ENCODE data around the gene BANP. TPM values are rescaled to one million over a fixed set of nuclear protein-coding genes. Genes with fewer than 3 reads are reported as not detected.
"Not testable (repeated sequence)": the region's sequence is repeated elsewhere in the genome, so short reads cannot be mapped to it uniquely, and the experiment has no call there.

The BANP gene
- total RNA-seq, 6 experiments from 2014 or later: 15.6 to 19.0 (median 16.2) TPM

GRCh38 chr16:88087517-88087877 lies 136.3 kb downstream of the BANP start:
- DNase-seq: no peak
- TF ChIP-seq CTCF (IDR thresholded peaks at IDR 0.05): no peak
- Mint-ChIP-seq H3K4me1 (ENCODE audit: low read depth) (peaks cover 10% of the 10 kb centered on the region), H3K27ac (no peak overlapping the region), H3K4me3 (no peak overlapping the region), H3K9me3 (no peaks in the 10 kb centered on the region), H3K27me3 (ENCODE audit: insufficient read depth) (no peaks in the 10 kb centered on the region), H3K36me3 (ENCODE audit: low read depth) (no peaks in the 10 kb centered on the region)

DNA sequence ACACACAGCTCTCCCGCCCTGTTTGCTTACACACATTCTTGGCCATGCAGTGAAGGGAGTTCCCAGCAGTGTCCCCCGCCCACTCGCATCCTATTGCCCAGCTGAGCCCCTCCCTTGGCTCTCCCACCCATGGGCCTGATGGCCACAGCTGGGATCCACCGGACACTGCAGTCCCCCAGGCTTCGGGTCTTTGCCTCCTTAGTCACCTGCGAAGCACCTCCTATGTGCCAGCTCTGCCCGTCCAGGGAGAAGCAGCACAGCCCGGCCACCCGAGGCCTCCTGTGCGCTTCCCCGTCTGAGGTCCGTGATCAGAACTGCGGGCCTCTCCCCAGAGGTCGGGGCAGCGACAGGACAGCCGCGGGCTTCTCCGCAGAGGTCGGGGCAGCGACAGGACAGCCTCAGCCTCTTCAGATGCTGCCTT lies 136.9 kb downstream of the BANP start:
- Mint-ChIP-seq H3K4me3 (no peak overlapping the region), H3K9me3 (no peaks in the 10 kb centered on the region), H3K27ac (no peak overlapping the region), H3K36me3 (ENCODE audit: low read depth) (no peaks in the 10 kb centered on the region), H3K27me3 (ENCODE audit: insufficient read depth) (no peaks in the 10 kb centered on the region), H3K4me1 (ENCODE audit: low read depth) (peaks cover 10% of the 10 kb centered on the region)
- no peak for DNase-seq
- TF ChIP-seq CTCF (IDR thresholded peaks at IDR 0.05): no peak

GRCh38 chr16:88088611-88089010 lies 137.4 kb downstream of the BANP start:
- not testable (repeated sequence) for DNase-seq; H3K4me1 Mint-ChIP-seq (ENCODE audit: low read depth)

DNA sequence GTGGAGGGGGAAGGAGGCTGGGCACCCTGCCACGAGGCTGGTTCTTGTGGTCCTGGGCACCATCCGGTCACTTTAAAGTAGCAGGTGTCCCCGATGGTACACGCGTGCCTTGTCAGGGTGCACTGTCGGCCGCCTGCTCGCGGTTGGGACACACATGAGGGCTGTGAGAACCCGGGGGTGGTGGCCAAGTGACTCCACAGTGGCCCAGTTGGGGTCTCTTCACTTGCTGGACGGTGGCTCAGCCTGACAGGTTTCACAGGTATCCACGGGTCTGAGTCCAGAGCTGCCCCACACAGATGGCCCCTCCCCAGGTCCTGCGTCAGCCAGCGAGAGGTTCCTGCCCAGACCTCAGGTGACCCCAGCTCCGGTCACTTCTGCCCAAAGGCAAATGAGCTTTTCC lies 137.8 kb downstream of the BANP start:
- DNase-seq; H3K36me3 Mint-ChIP-seq (ENCODE audit: low read depth); H3K27ac Mint-ChIP-seq; H3K27me3 Mint-ChIP-seq (ENCODE audit: insufficient read depth); H3K4me1 Mint-ChIP-seq (ENCODE audit: low read depth); H3K4me3 Mint-ChIP-seq; H3K9me3 Mint-ChIP-seq: not testable (repeated sequence)

More at GRCh38 chr16:88088611-88089010, 137.4 kb downstream of the BANP start:
- not testable (repeated sequence) for H3K4me3 Mint-ChIP-seq; H3K36me3 Mint-ChIP-seq (ENCODE audit: low read depth); H3K9me3 Mint-ChIP-seq; H3K27me3 Mint-ChIP-seq (ENCODE audit: insufficient read depth); H3K27ac Mint-ChIP-seq

GRCh38 chr16:88089632-88090376 lies 138.6 kb downstream of the BANP start:
- not testable (repeated sequence) for H3K27me3 Mint-ChIP-seq (ENCODE audit: insufficient read depth); H3K4me3 Mint-ChIP-seq; H3K4me1 Mint-ChIP-seq (ENCODE audit: low read depth); H3K9me3 Mint-ChIP-seq; H3K27ac Mint-ChIP-seq; H3K36me3 Mint-ChIP-seq (ENCODE audit: low read depth)
- peak; percentile 13 for DNase-seq

DNA sequence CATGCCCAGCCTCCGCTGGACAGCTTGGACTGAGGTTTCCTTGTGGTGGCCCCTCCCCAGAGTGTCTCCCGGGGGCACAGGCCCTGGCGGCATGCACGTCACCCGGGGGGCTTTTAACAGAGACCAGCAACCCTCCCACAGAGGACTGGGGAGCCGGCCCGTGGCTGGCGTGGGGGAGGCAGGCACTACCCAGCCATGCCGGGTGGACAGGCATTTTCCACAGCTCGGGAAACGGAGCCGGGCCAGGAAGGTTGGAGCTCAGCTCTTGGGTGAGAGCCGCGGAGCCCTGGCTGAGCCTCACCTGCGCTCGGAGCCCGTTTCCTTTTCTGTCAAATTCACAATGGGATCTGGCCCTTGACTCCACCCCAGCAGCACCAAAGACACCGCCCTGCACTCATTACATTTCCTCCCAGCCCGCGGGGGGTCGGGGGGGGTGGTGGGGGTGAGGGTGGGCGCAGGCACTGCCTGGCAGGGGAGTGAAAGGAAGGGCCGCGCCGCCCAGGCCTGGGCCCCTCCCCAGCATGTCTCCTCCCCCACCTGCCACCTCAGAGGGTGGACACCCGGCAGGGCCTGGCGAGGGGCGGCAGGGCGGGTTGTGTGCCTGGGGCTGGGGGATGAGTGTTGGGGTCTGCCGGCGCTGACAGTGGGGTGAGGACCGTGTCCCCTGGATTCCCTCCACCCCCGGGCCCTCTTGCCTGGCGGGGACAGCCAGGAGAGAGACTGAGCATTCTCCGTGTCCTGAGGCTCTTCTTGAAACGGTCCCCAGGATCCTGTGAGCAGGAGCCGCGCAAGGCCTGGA lies 139.3 kb downstream of the BANP start:
- H3K27me3 Mint-ChIP-seq (ENCODE audit: insufficient read depth); H3K9me3 Mint-ChIP-seq; H3K4me1 Mint-ChIP-seq (ENCODE audit: low read depth); H3K36me3 Mint-ChIP-seq (ENCODE audit: low read depth); H3K27ac Mint-ChIP-seq; H3K4me3 Mint-ChIP-seq; DNase-seq: not testable (repeated sequence)

DNA sequence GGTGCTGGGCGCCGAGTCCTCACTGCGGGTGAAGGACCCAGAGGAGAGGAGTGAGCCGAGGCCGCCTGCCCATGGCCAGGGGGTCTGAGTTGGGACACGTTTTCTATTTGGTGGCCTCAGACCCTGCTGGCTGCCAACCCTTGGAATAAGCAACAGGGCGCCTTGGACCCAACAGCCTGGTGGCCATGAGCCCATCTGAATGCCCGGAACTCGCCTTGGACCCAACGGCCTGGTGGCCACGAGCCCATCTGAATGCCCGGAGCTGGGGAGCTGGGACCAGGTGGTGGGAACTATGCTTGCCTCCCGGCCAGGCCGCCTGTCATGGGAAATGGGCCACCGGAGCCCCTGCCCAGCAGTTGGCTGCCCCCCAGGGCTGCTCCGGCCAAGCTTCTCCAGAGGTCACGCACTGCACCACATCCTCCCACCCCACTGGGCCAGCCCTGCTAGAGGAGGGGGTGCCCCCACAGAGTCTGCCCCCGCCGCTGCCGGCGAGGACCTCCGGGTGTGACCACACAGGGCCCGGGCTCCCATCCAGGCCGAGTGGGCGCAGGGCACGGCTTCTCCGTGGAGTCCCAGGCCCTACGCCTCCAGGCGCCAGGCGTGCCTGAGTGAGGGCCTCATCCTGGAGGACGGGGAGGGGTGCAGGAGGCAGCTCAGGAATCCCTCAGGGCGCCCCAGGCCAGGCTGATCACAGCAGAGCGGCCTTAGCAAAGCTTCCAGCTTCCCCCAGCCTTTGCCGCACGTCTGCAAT lies 140.2 kb downstream of the BANP start:
- H3K27ac Mint-ChIP-seq; H3K27me3 Mint-ChIP-seq (ENCODE audit: insufficient read depth); H3K9me3 Mint-ChIP-seq; H3K36me3 Mint-ChIP-seq (ENCODE audit: low read depth); H3K4me1 Mint-ChIP-seq (ENCODE audit: low read depth); H3K4me3 Mint-ChIP-seq: not testable (repeated sequence)
- peak; percentile 5 for DNase-seq

GRCh38 chr16:88091972-88092302 lies 140.7 kb downstream of the BANP start:
- not testable (repeated sequence) for H3K4me1 Mint-ChIP-seq (ENCODE audit: low read depth); H3K27me3 Mint-ChIP-seq (ENCODE audit: insufficient read depth); H3K27ac Mint-ChIP-seq; DNase-seq; H3K36me3 Mint-ChIP-seq (ENCODE audit: low read depth); H3K4me3 Mint-ChIP-seq
- peaks cover 13% of the 10 kb centered on the region for H3K9me3 Mint-ChIP-seq

GRCh38 chr16:88092791-88093555 lies 141.7 kb downstream of the BANP start:
- not testable (repeated sequence) for DNase-seq; H3K36me3 Mint-ChIP-seq (ENCODE audit: low read depth); H3K27ac Mint-ChIP-seq; H3K27me3 Mint-ChIP-seq (ENCODE audit: insufficient read depth); H3K4me3 Mint-ChIP-seq; H3K4me1 Mint-ChIP-seq (ENCODE audit: low read depth)
- peaks cover 22% of the 10 kb centered on the region for H3K9me3 Mint-ChIP-seq

DNA sequence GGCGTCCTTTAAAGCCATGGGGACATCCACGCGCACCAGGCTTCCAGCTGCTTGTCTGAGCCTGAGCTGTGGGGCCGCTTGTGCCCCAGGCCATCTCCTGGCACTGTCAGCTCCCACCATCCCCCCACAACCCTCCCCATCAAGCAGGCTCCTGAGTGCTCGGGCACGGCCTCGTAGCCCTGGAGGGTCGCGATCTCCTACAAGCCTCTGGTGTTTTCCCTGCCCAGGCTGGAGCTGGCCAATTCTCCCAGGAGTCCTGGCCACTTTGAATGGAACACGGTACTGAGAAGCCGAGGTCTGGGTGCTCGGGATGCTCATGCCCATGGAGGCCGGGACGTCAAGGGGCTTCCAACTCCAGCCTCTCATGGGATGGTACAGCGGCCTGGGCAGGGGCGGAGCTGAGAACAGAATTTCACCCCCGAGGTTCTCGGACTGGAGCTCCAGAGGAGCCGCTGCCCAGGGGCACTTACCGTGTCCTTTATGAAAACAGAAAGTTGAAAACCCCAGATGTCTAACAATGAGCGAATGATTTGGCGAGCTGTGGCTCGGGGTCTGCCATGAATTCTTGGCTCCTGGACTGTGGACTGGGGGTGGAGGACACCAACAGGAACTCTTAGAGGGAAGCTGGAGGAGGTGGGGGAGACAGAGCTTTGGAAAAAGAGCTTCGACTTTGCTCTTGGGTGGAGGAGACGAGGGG lies 142.5 kb downstream of the BANP start:
- not testable (repeated sequence) for H3K36me3 Mint-ChIP-seq (ENCODE audit: low read depth); DNase-seq; H3K27ac Mint-ChIP-seq; H3K4me1 Mint-ChIP-seq (ENCODE audit: low read depth); H3K27me3 Mint-ChIP-seq (ENCODE audit: insufficient read depth)
- Mint-ChIP-seq H3K4me3 (0 out of 2 replicates have a peak overlapping the region, but pooled peaks have one; percentile 20), H3K9me3 (peaks cover 28% of the 10 kb centered on the region)

DNA sequence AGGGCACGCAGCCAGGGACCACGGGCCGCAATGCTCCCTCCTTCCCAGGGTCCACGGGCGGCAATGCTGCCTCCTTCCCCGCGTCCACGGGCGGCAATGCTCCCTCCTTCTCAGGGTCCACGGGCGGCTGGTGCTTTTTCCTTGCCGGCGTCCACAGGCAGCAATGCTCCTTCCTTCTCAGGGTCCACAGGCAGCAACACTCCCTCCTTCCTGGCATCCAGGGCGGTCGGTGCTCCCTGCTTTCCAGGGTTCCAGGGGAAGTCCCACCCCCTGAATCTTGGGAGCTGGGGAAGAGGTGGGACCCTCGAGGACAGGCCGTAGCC lies 143.0 kb downstream of the BANP start:
- H3K4me1 Mint-ChIP-seq (ENCODE audit: low read depth); H3K4me3 Mint-ChIP-seq; DNase-seq; H3K36me3 Mint-ChIP-seq (ENCODE audit: low read depth); H3K27me3 Mint-ChIP-seq (ENCODE audit: insufficient read depth); H3K27ac Mint-ChIP-seq: not testable (repeated sequence)
- H3K9me3 Mint-ChIP-seq: peaks cover 28% of the 10 kb centered on the region
